Measurements from ENCODE around the gene KCNN3.

KCNN3 gene

DNA sequence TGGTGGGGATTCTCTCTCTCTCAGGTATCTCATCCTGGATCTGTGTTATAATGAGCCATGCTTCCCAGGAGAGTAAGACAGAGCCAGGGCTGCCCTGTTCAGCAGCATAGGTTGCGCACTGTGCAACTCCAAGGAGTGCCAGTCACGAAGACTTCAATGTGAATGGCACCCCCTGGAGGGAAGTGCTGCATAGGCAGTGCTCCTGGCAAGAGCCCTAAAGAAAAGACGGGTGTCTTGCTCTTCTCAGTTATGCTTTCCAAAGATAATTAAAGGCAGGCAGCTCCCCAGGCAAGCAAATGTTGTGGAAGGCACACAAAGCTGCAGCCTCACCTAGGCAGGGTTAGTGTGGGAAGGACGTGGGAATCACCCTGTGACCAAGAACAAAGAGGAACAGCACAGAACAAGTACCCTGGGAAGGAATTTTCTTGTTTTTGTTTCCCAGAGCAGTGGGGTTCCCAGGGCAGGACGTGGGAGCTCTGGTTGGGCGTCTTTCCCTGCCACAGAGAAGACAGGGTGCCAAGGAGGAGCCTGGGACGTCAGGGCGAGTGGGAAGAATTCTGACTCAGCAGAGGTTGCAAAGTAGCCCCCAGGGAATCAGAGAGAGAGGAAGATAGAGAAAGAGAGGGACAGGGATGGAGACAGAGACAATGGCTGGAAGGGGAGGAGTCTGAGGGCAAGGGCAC lies 120.9 kb downstream of the KCNN3 start:
- TF ChIP-seq, protein P1, sequence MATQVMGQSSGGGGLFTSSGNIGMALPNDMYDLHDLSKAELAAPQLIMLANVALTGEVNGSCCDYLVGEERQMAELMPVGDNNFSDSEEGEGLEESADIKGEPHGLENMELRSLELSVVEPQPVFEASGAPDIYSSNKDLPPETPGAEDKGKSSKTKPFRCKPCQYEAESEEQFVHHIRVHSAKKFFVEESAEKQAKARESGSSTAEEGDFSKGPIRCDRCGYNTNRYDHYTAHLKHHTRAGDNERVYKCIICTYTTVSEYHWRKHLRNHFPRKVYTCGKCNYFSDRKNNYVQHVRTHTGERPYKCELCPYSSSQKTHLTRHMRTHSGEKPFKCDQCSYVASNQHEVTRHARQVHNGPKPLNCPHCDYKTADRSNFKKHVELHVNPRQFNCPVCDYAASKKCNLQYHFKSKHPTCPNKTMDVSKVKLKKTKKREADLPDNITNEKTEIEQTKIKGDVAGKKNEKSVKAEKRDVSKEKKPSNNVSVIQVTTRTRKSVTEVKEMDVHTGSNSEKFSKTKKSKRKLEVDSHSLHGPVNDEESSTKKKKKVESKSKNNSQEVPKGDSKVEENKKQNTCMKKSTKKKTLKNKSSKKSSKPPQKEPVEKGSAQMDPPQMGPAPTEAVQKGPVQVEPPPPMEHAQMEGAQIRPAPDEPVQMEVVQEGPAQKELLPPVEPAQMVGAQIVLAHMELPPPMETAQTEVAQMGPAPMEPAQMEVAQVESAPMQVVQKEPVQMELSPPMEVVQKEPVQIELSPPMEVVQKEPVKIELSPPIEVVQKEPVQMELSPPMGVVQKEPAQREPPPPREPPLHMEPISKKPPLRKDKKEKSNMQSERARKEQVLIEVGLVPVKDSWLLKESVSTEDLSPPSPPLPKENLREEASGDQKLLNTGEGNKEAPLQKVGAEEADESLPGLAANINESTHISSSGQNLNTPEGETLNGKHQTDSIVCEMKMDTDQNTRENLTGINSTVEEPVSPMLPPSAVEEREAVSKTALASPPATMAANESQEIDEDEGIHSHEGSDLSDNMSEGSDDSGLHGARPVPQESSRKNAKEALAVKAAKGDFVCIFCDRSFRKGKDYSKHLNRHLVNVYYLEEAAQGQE (IDR thresholded peaks at IDR 0.05; ENCODE audit: insufficient read depth in 1 of 2, low read depth in 2 of 2, low read length in 2 of 2) = no peak
- TF ChIP-seq FOXP2 (optimal IDR thresholded peaks at IDR 0.05; ENCODE audit: borderline replicate concordance, extremely low read depth, extremely low read length, insufficient read depth) = no peak

DNA sequence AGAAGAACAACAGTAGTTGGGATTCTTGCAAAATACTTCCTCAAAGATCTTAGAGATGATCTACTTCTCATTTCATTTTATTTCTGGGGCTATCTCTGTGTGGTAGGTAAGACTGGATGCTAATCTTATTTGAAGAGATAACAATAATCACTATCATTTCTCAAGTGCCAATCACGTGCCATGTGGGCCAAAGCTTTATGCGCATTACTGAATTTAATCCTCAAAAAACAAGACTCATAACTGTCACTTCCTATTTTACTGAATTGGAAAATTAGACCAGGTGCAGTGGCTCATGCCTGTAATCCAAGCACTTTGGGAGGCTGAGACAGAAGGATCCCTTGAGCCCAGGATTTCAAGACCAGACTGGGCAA lies 121.7 kb downstream of the KCNN3 start:
- TF ChIP-seq FOXP2 (optimal IDR thresholded peaks at IDR 0.05; ENCODE audit: borderline replicate concordance, extremely low read depth, extremely low read length, insufficient read depth) = no peak
- TF ChIP-seq, protein P1 (IDR thresholded peaks at IDR 0.05; ENCODE audit: insufficient read depth in 1 of 2, low read depth in 2 of 2, low read length in 2 of 2) = no peak
- no peak for TF ChIP-seq POLR2AphosphoS5 (IDR thresholded peaks at IDR 0.05; ENCODE audit: low read depth, low read length)
- TF ChIP-seq TAF1 (IDR thresholded peaks at IDR 0.05; ENCODE audit: borderline replicate concordance, insufficient read depth, low read length) = no peak
- TF ChIP-seq SIN3A (IDR thresholded peaks at IDR 0.05; ENCODE audit: borderline replicate concordance, insufficient read depth, low read length) = no peak

DNA sequence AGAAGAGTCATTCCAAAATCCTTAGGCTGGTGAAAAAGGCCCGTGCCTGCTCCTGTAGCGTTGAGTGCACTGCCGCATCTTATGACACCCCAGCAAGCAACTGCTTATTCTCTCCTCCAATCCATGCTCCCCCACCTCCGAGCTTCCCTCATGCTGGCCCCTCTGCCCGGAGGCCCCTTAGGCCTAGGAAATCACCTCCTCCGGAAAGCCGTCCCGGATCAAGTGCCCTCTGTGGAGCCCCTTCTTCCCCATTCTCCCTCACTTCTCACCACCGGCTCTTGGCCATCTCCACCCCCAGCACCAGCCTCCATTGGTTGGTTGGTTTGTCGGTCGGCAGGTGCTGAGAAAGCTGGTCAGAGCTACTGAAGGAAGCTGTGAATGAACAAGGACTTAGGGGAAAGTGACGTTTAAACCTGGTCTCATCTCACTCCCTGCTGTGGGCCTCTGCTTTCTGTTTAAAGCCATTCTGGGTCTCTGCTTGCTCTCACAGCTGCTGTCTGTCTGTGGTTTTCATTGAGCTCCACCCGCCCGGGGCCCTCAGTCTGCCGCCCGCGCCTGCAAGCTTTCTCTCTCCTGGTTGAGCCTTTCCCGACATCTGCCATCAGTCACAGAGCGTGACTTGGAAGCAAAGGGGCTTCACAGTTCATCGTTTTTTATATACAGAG lies 122.2 kb downstream of the KCNN3 start:
- TF ChIP-seq FOXP2 (optimal IDR thresholded peaks at IDR 0.05; ENCODE audit: borderline replicate concordance, extremely low read depth, extremely low read length, insufficient read depth) (no peak), POLR2AphosphoS5 (IDR thresholded peaks at IDR 0.05; ENCODE audit: low read depth, low read length) (no peak), TAF1 (IDR thresholded peaks at IDR 0.05; ENCODE audit: borderline replicate concordance, insufficient read depth, low read length) (no peak), SIN3A (IDR thresholded peaks at IDR 0.05; ENCODE audit: borderline replicate concordance, insufficient read depth, low read length) (no peak)
- TF ChIP-seq, protein P1 (IDR thresholded peaks at IDR 0.05; ENCODE audit: insufficient read depth in 1 of 2, low read depth in 2 of 2, low read length in 2 of 2) = no peak

DNA sequence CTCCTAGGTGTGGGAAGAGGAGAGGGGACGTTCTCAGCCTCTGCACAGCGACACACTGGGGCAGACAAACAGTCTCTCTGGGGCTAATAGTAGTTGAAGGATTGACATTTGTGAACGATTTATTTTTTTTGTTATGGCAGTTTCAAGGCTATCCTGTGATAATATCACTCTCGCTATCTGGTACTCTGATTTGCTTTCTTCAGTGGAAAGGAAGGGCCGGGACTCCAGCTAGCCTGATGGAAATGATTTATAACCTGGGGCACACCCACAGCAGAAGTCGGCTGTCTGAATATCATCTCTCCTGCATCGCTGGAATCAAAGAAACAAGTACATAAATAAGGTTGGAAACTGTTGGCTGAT lies 122.7 kb downstream of the KCNN3 start:
- TF ChIP-seq POLR2AphosphoS5 (IDR thresholded peaks at IDR 0.05; ENCODE audit: low read depth, low read length) (no peak), FOXP2 (optimal IDR thresholded peaks at IDR 0.05; ENCODE audit: borderline replicate concordance, extremely low read depth, extremely low read length, insufficient read depth) (no peak), SIN3A (IDR thresholded peaks at IDR 0.05; ENCODE audit: borderline replicate concordance, insufficient read depth, low read length) (no peak), TAF1 (IDR thresholded peaks at IDR 0.05; ENCODE audit: borderline replicate concordance, insufficient read depth, low read length) (no peak)
- TF ChIP-seq, protein P1 (IDR thresholded peaks at IDR 0.05; ENCODE audit: insufficient read depth in 1 of 2, low read depth in 2 of 2, low read length in 2 of 2) = no peak

Data from PFSK-1 (cell line).